ENCODE measurements around the gene PGS1. TPM values are rescaled to one million over a fixed set of nuclear protein-coding genes. Genes with fewer than 3 reads are reported as not detected.

PGS1 gene
- total and polyA plus RNA-seq, 2 of the 8 experiments (the other 6 are each of a cell fraction or from before 2014, with no cell fraction given) = 46.7 to 60.0 TPM

- TF ChIP-seq HDAC2 (IDR thresholded peaks at IDR 0.05; ENCODE audit: borderline replicate concordance in 1 of 2, low read depth in 2 of 2, low read length in 2 of 2) = 0 out of 4 replicates have a peak, but pooled peaks have one; percentile 14 to 22
- no peak for TF ChIP-seq CHD1 (IDR thresholded peaks at IDR 0.05; ENCODE audit: low read depth, low read length)
- TF ChIP-seq EGR1 (IDR thresholded peaks at IDR 0.05; ENCODE audit: borderline replicate concordance, low read depth, low read length) = no peak
- no peak for TF ChIP-seq CEBPB (IDR thresholded peaks at IDR 0.05; ENCODE audit: low read depth, low read length)
- TF ChIP-seq, protein P1, sequence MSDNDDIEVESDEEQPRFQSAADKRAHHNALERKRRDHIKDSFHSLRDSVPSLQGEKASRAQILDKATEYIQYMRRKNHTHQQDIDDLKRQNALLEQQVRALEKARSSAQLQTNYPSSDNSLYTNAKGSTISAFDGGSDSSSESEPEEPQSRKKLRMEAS (IDR thresholded peaks at IDR 0.05) = no peak
- TF ChIP-seq TEAD4 (IDR thresholded peaks at IDR 0.05; ENCODE audit: low read depth, low read length) = peak; percentile 97
- no peak for TF ChIP-seq KDM5A (IDR thresholded peaks at IDR 0.05; ENCODE audit: low read length)
- no peak for TF ChIP-seq SIX5 (IDR thresholded peaks at IDR 0.05; ENCODE audit: low read depth, low read length)
- TF ChIP-seq CBX8 (IDR thresholded peaks at IDR 0.05; ENCODE audit: borderline replicate concordance, low read depth, low read length) = no peak
- TF ChIP-seq CHD2 (IDR thresholded peaks at IDR 0.05; ENCODE audit: low read length) = peak; percentile 10; the same call in 1 of the 2 replicates
- no peak for TF ChIP-seq ATF3 (IDR thresholded peaks at IDR 0.05; ENCODE audit: insufficient read depth, low read depth, low read length)
- no peak for TF ChIP-seq EZH2 (IDR thresholded peaks at IDR 0.05; ENCODE audit: low read depth, low read length, severe bottlenecking)
- TF ChIP-seq EP300 (IDR thresholded peaks at IDR 0.05; ENCODE audit: borderline replicate concordance in 1 of 2, low read depth in 2 of 2, low read length in 2 of 2) = peak in 1 of 2 experiments; percentile 57; a peak in 1 of 3 replicates
- TF ChIP-seq BCL11A (IDR thresholded peaks at IDR 0.05; ENCODE audit: low read depth in 2 of 2, low read length in 2 of 2) = no peak
- no peak for TF ChIP-seq FOSL1 (IDR thresholded peaks at IDR 0.05; ENCODE audit: insufficient read depth, low read depth, low read length)
Measured at GRCh38 chr17:78365561-78366108, 12.8 kb upstream of the PGS1 start (continued).
